HG02642 (cell line): ENCODE measurements around the gene IL22RA1.

Experiments
- ATAC-seq: cut with Tn5 transposase; IDR thresholded peaks from one replicate; pipeline ENCODE4 v1.9.1; 2021; ENCODE audit warnings: mild to moderate bottlenecking; ENCODE audit not compliant: unreplicated experiment, poor library complexity

The IL22RA1 gene

DNA sequence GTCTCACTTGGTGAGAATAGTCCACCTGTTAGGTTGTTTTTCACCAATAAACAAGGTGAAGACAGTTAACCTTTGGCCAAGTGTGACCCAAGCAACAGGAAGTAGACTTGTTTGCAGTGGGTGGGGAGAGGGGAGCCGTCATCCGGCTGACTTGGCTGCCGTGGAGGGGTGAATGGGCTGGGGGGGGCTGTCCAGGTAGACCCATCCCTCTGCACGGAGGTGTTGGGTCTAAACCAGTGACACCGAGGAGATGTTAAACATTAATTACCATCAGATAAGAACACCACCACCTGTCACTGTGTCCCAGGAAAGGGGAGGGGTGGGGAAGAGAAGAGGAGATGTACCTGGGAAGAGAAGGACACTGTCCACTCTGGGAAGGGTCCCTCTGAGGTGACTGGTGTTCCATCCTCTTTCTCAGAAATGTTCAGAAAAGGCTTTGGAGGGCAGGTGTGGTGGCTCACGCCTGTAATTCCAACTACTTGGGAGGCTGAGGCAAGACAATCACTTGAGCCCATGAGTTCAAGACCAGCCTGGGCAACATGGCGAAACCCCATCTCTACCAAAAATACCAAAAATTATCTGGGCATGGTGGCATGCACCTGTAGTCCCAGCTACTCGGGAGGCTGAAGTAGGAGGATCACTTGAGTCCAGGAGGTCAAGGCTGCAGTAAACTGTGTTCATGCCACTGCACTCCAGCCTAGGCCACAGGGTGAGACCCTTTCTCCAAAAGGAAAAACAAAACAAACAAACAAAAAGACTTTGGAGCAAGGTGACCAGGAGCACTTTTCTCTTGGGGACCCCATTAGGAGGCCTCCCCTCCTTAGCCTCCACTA lies 24.3 kb downstream of the IL22RA1 start:
- no peak for ATAC-seq

DNA sequence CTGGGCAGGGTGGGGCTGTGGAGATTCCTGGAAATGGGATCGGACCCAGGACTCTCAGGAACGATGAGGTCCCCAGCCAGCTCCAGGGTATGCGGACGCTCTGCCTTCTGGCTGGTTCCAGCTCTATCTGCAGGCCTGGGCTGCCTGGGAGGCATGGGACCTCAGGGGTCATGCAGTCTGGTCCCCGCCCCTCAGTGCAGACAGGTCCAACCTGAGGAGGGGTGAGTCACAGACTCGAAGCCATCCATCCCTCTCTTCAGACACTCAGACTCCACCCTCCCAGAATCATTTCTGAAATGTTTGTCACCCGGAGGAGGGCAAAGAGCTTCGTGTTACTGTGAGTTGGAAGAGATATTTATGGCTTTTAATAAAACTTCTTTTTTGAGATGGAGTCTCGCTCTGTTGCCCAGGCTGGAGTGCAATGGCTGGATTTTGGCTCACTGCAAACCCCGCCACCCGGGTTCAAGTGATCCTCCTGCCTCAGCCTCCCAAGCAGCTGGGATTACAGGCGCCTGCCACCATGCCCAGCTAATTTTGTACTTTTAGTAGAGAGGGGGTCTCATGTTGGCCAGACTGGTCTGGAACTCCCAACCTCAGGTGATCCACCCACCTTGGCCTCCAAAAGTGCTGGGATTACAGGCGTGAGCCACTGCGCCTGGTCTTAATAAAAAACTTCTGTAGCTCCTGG lies 25.1 kb downstream of the IL22RA1 start:
- no peak for ATAC-seq

DNA sequence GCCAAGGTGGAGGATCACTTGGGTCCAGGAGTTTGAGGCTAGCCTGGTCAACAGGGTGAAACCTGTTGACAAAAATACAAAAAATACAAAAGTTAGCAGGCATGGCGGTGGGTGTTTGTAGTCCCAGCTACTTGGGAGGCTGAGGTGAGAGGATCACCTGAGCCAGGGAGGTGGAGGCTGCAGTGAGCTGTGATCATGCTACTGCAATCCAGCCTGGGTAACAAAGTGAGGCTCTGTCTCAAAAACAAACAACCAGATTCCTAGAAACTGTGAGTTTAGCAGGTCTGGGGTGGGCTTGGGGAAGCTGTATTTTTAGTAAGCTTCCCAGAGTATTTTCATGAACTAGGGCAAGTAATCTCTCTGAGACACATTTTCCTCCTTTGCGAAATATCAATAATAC lies 25.8 kb downstream of the IL22RA1 start:
- ATAC-seq = no peak

DNA sequence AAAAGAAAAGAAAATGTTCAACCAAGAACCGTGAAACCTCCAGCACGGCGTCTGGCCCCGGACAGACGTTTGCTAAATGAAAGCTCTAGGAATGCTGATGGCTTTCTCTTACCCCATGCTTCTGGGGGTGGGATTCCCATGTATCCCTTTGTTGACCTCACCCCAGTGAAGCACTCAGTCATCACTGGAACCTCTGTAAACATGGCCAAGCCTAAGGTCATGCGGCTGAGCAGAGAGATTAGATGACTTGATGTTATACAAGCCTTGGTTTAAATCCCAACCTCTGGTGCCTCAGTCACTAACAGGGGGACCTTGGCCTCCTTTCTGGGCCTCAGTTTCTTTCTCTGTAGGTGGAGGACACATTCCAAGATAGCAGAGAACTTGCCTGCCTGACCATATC lies 28.2 kb downstream of the IL22RA1 start:
- no peak for ATAC-seq

DNA sequence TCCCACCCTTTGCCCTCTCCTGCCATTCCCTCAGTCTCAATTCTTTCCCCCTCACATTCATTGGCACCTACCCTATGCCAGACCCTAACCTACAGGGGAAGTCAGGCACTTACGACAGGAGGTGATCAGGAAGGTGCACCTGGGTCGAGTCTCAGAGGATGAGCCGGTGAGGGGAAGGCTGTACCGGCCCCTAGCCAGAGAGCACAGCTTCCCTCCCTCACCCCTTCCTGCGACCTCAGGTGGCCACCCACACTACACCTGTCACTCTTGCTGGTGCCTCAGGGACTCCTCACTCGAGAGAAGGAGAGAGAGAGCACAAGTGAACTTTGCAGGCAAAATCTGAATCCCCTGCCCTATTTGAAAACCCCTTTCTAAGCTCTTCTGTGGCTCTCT lies 29.3 kb downstream of the IL22RA1 start:
- no peak for ATAC-seq

DNA sequence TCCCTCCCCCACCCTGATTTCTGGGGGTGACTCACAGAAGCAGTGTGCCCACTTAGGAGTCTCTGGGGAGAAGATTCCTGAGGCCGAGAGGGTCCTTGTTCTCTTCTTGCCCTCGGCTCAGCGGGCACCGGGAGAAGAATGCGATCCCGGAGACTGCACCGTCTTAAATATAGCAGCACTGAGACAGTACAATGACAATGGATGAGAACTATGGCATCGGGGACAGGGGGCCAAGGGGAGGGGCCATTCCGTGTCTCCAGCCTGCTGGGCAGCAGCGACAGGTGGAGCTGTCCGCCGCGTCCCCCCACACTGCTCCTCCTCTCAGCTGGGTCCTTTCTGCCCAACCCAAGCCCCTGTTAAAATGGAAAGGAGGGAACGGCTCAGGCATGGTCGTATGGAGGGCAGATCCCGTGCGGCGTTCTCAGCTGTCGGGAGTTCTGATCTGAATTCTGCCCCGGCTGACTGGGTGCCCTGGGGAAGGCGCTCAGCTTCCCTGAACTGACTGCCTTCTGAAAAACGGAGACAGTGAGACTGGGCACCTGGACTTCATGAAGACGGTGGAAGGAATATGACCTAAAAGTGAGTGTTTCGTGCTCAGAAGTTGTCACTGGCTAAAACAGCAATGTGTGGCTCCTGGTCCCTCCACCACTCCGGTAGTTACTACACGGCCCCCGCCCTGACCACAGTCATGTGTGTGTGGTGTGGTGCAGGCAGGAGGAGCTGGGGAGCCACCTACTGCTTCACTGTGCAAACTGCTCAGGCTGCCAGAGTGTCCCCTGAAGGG lies 30.8 kb downstream of the IL22RA1 start, which contains the start of gene MYOM3:
Gene MYOM3, minus strand, starts transcription at position 140 of the 784 bp plus-strand sequence. CDS start 3,499 bp downstream, outside the sequence.
- ATAC-seq = no peak

DNA sequence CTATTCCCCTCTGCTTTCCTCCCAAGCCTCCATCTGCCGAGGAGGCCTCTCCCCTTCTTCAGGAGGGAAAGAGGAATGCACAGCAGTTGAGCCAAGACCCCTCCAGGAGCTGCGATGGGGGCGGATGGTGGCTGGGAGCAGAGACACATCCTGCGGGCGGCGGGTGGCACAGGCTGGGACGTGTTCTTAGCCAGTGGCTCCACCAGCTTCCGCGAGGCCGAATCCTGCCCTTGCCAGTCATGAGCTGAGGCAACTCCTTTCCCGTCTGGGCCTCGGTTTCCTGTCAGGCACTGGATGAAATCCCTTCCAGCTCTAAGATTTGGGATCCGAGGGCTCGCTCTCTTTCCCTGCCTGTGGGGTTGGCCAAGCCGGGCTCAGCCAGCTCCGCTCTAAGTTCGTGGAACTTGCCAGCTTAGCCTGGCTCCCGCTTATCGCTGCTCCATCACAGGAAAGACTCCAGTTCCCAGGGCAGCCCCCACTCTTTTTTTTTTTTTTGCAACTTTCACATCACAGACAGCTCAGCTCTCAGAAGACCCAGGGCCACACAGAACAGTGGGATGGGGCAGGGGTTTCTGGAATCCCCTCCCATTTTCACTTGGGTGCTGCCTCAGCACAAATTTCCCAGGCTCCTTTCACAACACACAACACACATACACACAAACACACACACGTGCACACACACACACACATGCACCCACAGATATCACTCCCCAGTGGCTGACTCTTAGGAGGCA lies 31.5 kb downstream of the IL22RA1 start:
- no peak for ATAC-seq

DNA sequence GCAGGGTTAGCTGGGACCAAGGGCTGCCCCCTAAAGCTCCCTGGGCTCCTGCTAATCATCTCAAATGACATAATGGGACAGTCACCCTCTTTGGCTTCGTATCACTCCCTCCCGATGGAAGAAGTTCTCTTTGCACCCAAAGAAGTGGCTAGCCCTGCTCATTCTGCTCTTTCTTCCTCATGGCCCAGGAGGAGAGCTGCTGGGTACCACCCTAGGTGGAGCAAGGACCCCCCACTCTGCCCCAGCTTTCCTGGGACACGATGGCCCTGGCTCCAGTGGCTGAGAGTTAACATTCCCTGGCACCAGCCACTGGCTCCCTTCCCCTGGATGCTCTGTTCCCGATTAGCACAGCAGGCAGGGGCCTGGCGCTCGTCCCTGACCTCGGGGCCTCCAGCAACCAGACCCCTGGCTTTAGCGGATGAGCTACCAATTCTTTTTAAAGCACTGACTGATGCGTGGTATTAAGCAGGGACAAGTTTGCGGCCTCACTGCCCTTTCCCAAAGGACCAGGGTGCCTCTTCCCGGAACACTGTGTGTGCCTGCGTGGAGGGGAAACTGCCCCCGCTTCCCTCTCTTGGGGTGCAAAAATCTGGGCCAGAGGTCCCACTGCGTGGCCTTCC lies 32.2 kb downstream of the IL22RA1 start:
- ATAC-seq = no peak

DNA sequence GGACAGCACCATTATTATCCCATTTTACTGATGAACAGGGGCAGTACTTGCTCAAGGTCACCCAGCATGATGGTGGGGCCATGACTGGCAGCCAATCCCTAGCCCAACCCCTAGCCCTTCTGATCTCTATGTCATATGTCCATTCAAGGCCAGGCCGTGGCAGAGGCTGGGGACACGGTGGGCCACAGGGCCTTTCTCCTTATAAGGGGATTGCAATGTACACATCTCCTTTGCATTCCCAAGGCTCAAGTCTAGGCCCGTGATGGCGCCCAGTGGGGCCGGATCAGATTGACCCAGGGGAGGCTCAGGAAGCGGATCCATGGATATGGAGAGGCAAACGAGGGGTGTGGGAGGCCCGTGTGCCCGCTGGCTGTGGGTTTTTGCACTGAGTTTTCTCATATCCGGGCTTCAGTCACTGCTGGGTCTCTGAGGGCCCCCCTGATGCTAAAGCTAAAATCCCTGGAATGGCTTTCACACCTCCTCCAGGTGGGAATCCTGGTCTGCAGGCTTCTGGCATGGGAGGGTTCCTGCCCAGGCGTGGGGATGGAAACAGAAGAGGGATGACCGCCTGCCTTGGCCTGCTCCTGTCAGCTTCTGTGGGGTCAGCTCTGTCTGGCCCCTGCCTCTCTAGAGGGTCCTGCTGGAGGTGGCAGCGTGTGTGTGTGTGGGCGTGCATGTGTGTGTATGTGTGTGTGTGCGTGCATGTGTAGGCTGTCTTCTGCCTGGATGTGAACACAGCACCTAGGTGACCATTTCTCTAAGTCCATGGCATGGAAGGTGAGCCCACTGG lies 33.1 kb downstream of the IL22RA1 start:
- no peak for ATAC-seq

DNA sequence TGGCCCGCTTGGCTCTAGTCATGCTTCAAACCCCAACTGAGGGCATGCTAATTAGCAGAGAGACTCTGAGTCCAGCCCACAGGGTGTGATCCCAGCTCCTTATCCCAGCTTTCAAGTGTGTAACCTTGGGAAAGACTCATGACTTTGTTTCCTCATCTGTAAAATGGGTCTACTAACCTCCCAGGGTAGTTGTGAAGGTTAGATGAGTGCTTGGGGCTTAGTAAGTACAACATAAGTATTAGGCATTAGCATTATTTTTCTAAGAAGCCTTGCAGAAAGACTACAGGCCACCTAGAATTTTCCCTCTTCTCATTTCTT lies 33.8 kb downstream of the IL22RA1 start:
- ATAC-seq = no peak

DNA sequence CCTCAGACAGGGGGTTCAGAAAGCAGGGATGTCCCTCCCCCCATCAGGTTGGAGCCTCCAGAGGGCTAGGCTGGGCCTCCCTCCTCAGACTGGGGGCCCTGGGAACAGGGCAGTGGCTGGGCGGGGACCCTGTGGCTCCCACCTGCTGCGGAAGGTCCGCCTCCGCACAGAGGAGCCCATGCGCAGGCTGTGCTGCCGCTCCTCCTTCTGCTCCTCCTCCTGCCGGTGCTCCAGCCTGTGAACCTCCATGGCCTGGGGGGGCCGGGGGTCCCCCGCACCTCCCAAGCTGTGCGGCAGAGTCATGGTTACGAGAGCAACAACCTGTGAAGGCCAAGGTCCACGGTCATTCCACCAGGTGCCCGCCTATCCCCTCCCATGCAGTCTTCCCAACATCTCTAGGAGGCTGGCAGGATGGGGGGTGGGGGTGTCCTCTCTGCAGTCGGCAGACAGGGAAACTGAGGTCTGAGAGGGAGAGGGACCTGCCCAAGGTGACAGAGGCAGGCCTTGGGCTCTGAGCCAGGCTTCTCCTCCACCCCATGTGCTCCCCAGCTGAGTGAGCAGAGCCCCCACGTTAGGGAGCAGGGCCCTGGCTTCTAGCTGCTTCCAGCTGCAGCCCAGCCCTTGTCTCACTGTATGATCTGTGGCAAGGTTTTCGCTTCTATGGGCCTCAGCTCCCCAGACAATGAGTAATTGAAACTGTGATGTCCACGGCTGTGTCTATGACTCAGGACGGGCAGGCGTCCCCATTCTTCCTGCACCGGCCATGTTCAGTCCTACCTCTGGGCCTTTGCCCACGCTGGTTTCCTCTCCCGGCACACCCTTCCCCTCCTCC lies 34.4 kb downstream of the IL22RA1 start:
- no peak for ATAC-seq

DNA sequence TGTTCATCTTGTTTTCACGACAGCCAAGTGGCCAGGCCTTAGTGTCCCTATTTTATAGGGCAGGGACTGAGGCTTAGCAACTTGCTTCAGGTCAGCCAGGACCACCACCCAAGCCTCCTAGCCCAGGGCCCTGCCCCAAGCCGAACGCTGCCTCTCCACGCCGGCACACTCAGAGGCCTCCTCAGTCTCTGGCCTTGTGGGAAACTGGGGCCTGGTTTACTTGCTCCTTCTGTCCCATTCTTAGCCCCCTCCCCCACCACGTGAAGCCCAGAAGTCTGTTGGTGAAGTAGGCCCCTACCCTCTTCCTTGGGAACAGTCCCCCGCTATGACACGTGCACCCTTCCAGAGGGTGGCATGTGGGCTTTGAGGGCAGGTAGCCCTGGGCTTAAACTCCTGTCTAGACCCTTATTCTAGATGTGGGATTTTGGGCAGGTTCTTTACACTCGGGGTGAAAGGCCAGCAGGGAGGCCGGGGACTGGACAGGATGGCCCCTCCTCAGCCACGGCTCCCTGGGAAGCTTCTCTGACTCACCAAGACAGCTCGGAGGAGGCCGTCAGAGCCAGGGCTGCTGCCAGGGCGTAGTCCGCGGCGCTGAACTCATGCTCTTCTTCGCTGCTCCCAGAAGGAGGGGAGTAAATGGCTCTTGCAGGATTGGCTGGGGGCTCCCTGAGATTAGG lies 35.3 kb downstream of the IL22RA1 start:
- ATAC-seq = no peak

DNA sequence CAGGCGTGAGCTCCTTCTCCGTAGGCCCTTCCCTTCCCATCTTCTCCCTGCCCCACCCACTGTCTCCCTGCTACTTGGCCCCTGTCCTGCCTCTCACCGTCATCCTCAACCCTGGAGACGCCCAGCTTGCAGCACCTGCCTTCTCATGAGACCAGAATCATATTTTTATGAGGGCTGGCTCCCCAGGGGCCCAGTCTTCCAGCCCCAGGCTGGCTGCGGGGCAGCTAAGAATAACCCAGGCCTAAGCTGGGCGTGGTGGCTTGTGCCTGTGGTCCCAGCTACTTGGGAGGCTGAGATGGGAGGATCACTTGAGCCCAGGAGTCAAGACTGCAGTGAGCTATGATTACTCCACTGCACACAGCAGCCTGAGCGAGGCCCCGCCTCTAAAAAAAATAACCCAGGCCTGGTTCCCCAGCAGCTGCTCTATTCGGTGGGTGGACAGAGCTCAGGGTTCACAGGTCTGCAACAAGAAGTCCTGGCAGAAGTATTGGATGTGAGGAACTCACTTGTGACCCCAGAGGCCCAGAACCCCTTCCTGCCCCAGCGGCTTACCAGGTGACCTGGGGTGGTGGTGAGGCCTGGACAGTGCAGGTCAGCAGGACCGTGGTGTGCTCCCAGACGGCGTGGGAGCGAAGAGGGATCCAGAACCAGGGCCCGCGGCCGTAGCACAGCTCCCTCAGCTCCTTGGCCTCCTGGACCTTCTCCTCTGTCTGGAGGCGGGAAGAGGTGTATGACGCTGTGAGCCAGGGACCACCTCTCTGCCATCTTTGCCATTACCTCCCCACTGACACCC lies 37.4 kb downstream of the IL22RA1 start:
- ATAC-seq = no peak

DNA sequence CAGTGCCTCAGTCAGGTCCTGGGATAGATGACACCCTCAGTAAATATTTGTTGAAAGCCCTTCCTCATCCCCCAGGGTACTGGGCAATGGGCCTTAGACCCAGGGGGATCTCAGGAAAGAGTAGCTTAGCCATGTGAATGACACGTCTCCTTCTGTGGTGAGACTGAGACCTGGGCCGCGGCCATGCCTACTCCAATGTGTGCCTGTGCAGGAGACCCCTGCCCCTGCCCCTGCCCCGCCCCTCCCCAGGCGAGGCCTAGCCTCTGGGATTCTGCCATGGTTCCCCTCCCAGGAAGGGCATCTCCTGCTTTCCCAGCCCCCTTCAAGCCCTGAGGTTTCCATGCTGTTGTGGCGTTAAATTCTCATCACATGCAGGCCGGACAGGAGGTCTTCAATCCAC lies 38.1 kb downstream of the IL22RA1 start:
- no peak for ATAC-seq

DNA sequence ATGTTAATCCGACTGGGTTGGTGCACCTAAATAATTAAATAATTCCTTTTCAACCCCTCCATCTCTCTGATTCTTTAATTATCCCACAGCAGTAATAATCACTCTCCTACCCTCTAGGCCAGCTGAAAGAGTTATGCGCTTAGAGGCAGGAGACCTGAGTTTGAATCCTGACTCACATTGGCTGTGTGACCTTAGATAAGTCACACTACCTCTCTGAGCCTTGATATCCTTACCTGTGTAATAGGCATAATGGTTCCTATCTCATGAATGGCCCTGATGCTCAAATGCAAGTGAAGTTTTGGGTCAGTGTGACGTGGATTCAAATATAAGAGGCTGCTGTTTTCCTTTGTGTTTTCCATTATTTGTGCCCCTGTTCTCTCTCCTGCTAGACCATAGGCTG lies 39.1 kb downstream of the IL22RA1 start:
- no peak for ATAC-seq

DNA sequence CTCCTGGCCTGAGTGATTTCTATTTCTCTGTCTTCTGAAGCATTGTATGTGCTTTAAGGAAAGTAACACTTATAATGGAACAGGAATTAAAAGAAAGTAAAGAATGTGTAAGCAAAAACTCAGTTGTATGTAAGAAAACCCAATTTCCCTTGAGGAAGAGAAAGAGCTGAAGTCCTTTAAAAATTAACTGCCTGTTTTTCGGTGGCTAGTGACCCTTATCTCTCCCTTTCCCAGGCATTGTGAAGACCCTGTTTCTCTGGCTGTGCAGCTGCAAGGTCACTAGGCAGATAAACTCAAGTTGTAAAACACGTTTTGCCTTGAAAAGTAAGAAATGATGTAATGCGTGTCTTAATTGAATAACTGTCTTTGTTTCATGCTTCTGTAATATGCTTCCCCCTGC lies 39.5 kb downstream of the IL22RA1 start:
- ATAC-seq = no peak

DNA sequence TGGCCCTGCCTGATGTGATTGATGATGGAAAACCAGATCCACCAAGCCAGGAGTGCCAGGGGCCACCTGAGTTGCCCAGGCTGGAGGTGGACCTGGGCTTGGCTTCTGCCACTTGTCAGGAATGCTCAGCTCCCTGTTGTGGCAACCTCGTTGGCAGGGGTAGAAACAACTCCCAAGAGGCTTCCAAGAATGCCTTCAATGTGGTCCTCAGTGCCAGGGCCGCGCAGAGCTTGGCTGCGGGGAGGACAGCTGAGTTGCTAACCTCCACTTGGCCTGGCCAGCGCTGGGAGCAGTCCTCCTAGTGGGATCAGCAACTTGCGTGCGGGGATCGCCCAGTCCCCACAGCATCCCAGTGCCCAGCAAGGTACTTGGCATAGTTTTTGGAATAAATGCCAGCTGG lies 40.0 kb downstream of the IL22RA1 start:
- ATAC-seq = no peak
